ENCODE results near the gene EYS.

DNA sequence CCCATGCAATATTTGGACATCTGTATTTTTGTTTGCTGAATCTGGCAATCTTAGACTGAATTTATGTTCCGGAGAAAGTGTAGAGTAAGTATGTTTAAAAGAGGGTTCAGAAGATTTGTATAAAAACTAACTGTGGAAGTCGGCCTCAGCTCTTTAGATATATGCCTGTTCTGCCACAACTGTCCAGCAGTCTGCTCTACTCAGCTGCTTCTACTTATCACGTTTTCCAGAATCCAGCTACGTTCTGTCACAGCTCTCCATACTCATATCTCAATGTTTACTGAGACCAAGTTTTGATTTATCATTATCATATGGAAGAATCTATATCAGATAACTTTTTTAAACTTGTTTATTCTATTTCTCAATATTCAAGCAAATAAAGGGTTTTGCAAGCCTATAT is 721.3 kb downstream of the EYS start:
- TF ChIP-seq EZH2phosphoT487 (IDR thresholded peaks at IDR 0.05; ENCODE audit: insufficient read depth, low read depth), result no peak
- no peak for TF ChIP-seq EZH2 (IDR thresholded peaks at IDR 0.05; ENCODE audit: insufficient read depth, poor library complexity, severe bottlenecking)

Measured in GM23248 (cell line).